IPS-NIHi11 (cell line): ENCODE measurements around the gene HSD17B11.
A peak's percentile ranks its signal among the peaks of the same experiment; 100 is the strongest.
"Not testable (repeated sequence)": the region's sequence is repeated elsewhere in the genome, so short reads cannot be mapped to it uniquely, and the experiment has no call there.

ENCODE experiments used
- DNase-seq: peaks from one replicate; pipeline ENCODE4 v3.0.0; 2012; ENCODE audit warnings: mixed read lengths, low spot score

HSD17B11 gene

DNA sequence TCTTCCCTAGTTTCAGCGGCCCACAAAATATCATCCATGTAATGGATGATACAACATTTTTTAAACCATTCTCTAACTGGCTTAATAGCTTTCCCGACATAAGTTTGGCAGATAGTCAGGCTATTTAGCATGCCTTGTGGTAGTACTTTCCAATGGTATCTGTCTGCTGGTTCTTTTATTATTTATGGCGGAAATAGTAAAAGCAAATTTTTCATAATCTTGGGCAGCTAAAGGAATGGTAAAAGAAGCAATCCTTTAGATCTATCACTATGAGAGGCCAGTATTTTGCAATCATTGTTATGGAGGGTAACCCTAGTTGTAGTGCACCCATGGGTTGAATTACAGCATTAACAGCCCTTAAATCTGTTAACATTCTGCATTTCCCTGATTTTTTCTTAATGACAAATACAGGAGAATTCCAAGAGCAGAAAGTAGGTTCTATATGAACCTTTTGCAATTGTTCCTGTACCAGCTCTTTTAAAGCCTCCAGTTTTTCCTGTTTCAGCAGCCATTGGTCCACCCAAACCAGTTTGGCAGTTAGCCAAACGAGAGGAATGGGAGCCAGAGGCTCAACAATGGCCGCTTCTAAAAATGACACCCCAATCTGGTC lies 14.3 kb upstream of the HSD17B11 start:
- DNase-seq: no peak

DNA sequence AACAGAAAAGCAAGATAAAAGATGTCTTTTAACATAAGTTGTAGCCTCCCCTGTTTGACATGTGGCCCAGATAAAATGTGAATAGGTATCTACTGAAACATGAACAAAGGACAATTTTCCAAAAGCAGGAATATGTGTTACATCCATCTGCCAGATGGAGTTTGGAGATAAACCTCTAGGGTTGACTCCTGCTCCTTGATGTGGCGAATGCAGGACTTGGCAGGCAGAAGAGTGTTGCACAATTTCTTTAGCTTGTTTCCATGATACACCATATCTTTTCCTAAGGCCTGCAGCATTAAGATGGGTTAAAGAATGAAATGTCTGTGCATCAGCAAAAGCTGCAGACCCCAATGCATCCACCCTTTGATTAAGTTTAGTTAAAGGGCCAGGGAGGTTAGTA lies 12.7 kb upstream of the HSD17B11 start:
- DNase-seq: not testable (repeated sequence)

DNA sequence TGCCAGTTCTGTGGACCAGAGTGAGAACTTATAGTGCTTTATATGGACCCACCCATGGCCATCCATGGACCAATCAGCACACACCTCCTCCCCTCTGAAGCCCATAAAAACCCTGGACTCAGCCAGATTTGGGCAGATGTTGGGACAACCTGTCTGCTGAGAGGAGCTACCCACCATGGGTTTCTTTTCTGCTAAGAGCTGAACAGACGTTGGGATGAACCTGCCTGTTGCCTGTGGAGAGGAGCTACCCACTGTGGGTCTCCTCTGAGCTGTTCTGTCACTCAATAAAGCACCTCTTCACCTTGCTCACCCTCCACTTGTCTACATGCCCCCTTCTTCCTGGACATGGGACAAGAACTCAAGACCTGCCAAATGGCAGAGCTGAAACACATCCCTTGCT lies 9.0 kb upstream of the HSD17B11 start:
- no peak for DNase-seq

DNA sequence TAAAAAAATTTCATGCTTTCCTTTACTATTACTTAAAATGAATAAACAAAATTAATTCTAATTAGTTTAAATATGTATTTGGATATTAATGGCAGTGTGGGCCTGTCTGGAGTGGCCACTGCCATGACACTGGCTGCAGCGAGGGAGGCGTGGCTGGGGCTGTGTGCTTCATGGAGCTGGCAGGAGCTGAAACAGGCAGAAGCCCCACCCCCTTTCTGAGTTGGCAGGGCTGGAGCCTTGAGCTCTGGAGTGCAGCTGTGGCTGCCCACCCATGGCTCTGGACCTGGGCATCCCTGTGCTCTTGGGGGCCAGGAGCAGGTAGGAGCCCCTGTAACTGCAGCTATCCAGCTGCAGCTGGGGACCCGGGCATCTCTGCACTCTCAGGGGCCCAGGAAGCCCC lies 8.2 kb upstream of the HSD17B11 start:
- DNase-seq: peak; percentile 33

DNA sequence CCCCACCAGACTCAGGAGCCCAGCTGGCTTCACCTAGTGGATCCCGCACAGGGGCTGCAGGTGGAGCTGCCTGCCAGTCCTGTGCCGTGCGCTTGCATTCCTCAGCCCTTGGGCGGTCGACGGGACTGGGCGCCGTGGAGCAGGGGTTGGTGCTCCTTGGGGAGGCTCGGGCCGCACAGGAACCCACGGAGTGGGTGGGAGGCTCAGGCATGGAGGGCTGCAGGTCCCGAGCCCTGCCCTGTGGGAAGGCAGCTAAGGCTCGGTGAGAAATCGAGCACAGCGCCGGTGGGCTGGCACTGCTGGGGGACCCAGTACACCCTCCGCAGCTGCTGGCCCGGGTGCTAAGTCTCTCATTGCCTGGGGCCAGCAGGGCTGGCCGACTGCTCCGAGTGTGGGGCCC lies 4.9 kb upstream of the HSD17B11 start:
- not testable (repeated sequence) for DNase-seq

DNA sequence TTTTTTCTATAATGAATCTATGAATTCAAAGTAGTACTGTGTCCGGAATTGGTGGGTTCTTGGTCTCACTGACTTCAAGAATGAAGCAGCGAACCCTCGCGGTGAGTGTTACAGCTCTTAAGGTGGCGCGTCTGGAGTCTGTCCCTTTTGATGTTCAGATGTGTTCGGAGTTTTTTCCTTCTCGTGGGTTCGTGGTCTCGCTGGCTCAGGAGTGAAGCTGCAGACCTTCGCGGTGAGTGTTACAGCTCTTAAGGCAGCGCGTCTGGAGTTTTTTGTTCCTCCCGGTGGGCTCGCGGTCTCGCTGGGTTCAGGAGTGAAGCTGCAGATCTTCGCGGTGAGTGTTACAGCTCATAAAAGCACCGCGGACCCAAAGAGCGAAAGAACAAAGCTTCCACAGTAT lies 4.1 kb upstream of the HSD17B11 start:
- DNase-seq: not testable (repeated sequence)

DNA sequence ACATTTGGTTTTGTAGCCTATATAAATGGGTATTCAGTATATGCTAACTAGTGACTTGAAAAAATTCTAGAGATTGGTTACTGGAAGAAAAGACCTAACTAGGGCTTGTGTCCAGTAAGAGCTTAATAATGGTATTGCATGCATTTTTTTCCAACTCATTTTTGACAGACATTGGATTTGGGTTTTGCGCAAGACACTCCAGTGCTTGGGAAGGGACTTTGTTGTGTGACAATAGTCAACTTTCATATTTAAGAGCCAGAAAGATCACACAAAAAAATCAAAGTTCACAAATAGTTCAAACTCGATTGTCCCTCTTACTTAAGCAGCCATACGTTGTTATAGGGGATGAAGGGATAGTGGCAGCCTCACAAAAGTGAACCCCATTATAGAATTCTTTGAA lies 1.2 kb upstream of the HSD17B11 start:
- no peak for DNase-seq

DNA sequence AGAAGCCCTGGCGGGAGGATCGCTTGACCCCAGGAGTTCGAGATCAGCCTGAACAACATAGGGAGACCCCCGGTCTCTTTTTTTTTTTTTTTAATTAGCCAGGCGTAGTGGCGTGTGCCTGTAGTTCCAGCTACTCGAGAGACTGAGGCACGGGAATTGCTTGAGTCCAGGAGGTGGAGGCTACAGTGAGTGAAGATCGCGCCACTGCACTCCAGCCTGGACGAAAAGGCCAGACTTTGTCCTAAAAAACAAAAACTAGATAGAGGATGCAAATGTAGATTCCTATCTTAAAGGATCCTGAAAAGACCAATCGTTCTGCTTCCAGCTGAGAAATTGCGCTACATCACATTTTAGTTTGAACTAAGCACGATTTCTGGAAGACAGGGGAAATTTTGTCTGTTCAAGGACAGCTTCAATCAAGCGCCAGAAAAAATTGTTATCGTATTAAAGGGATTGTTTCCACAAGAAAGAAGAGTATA lies 627 bp upstream of the HSD17B11 start:
- no peak for DNase-seq

DNA sequence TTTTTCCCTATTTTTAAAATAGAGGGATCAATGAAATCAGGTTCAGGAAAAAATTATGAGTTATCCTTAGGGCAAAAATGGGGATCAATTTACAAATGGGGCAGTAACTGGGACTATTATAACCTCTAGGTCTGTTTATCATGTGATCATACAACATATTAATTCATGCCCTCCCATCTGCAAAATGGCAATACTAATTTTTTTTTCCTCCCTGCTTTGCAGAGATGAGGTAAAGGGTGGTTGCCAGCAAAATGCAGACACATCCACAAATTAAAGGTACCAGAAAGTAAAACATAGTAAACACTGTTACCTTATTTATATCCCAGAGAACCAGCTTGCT lies 467 bp downstream of the HSD17B11 start:
- no peak for DNase-seq

DNA sequence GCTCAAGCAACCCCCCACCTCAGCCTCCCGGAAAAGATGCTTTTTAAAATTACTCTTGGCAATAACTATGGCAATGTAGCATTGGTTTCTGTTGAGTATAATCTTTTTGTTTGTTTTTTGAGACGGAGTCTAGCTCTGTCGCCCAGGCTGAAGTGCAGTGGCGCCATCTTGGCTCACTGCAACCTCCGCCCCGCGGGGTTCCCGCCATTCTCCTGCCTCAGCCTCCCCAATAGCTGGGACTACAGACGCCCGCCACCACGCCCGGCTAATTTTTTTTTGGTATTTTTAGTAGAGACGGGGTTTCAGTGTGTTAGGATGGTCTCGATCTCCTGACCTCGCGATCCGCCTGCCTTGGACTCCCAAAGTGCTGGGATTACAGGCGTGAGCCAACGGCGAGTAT lies 933 bp downstream of the HSD17B11 start:
- not testable (repeated sequence) for DNase-seq

DNA sequence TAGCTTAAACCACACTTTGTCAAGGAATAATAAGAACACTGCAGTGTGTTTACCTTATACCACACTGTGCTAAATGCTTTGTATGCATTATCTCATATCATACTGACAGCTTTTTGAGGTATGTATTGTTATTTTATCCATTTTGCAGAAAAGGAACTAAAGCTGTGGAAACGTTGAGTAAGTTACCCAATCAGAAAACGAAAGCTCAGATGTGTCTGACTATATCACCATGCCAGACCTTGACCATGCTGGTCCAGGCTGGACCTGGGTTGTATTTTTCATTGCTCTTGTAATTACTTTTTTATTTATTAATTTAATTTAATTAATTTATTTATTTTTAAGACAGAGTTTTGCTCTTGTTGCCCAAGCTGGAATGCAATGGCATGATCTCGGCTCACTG lies 2.1 kb downstream of the HSD17B11 start:
- DNase-seq: no peak

DNA sequence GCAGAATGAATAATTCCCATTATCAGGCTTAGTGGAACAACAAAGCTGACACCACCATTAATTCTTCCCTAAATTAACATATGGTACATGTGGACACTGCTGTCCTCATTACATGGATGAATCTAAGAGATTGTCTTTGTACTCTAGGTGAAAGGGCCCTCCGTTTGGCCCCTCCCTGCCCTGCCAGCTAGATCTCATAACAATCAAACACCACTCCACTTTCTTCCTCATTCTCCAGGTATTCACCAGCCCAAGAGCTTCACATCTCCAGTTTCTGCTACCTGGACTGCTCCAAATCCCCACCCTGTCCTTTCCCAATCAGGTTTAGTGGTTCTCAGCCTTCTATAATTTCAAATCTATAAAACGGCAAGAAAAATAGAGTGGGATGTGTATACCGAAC lies 3.8 kb downstream of the HSD17B11 start:
- DNase-seq: no peak

DNA sequence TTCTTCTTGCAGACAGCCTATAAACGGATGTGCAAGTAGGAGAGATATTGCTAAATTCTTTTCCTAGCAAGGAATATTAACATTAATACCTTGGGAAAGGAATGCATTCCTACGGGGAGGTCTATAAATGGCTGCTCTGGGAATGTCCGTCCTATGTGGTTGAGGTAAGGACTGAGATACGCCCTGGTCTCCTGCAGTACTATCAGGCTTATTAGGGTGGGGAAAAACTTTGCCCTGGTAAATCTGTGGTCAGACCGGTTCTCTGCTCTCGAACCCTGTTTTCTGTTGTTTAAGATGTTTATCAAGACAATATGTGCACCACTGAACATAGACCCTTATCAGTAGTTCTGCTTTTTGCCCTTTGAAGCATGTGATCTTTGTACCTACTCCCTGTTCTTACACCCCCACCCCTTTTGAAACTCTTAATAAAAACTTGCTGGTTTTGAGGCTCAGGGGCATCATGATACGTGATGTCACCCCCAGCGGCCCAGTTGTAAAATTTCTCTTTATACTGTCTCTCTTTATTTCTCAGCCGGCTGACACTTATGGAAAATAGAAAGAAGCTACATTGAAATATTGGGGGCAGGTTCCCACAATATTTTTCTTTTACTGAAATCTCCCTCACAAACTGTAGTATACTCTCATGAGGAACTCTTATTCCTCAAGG lies 6.4 kb downstream of the HSD17B11 start:
- DNase-seq: not testable (repeated sequence)

DNA sequence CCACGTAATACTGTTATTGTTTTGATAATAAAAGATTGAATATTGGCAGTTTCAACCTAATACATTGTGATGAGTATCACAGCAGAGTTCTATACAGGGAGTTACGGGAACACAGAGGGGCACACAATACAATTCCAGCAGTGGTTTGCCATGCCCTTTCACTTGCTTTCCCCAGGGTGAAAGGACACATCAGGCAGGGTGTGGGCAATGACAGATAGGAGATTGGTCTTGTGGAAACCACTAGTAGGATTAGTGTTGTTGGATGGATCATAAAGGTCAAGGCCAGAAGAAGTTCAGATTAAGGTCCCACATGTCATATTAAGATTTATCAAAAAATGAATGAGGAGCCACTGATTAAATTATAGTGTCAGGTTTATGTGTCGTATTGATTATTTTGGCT lies 8.1 kb downstream of the HSD17B11 start:
- DNase-seq: no peak

DNA sequence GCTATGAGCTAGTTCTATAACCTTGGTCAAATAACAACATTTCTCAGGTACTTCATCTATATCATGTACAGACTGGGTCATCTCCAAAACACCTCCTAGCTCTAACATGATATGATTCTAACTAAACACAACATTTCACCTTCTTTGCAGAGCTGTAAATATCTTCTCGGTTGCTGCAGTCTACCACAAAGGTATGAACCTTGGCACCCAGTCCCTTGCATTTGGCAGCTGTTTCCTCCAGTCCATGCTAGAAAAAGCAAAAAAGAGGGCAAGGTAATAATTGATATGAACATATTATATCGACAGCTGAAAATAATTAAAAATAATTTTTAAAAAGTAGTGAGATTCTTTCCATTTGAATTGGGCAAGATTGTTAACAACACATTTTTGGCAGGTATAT lies 8.9 kb downstream of the HSD17B11 start:
- DNase-seq: no peak

DNA sequence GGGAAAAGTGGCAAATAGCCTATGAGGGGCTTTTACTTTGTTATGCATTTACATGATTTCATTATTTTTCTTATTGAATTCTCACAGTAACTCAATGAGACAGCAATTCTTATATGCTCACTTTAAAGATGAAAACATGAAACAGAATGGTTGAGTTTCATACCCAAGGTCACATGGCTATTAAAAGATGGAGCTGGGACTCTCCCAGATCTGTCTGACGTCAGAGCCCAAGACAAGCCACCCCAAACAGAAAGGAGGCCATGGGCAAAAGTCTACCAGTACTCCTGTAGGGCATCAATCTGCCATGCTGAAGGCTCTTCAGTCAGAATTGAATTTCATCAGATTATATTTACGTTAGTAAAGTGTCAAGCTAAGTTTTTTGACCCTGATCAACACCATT lies 13.2 kb downstream of the HSD17B11 start:
- DNase-seq: no peak

DNA sequence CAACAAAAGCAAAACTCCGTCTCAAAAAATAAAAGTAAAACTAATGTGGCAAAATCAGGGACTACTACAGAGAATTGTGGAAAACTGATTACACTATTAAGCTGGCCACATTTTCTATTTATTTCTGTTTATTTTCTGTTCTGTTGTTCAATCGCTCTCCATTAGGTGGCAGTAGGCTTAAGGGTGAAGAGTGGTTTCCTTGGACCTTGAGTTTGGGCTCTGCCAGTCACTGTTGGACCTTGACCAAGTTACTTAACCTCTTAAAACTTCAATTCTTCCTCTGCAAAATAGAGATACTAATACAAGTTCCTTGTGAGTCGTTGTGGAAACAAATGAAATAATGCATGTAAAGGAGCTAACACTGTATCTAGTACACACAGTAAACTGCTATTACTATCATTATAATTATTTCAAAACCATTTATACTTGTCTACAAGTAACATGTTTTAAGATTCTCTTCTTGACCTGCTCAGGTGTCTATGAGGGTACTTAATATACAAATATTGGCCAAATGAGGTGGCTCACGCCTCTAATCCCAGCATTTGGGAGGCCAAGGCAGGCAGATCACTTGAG lies 15.2 kb downstream of the HSD17B11 start:
- DNase-seq: peak; percentile 41

DNA sequence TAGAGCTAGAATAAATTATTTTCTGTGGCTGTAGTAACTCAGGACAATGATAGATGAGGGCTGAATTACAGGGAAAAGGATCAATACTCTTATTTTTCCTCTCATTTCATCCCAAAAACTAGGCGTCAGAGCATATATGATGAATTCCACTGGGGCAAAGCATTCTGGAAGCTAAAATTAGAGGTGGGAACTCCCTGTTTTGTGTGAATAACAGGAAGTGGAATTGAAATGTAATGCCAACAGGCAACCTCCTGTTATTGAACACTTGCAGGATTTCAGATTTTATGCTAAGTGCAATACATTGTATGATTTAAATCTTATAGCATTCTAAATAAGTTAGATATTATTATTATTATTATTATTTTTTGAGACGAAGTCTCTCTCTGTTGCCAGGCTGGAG lies 20.9 kb downstream of the HSD17B11 start:
- DNase-seq: no peak

DNA sequence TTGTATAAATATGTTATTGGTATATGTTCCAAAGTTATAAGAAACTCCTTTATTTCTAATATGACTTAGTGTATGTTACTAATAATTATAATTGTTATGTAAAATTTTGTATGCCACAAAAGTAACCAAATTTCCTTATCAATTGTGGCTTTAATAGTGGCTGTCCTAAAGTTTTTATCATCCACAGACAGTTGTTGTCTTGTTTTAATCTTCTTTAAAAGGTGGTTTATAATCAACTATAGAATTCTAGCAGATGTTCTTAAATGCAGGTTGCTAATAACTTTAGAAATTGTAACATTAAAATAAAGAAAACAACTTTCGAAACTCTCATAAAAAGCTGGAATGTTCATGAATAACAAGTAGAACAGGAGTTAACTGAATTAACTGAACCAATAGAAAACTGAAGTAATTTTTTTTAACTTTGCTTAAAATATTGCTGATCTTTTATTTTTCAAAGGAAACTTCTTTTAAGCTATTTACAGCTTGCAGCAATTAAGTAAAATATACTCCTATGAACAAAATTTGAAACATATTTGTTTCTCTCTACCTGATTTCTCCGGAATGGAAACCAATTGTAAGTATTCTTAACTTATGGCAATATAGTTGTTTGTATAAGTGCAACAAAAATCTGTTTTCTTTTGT lies 24.3 kb downstream of the HSD17B11 start:
- DNase-seq: no peak

DNA sequence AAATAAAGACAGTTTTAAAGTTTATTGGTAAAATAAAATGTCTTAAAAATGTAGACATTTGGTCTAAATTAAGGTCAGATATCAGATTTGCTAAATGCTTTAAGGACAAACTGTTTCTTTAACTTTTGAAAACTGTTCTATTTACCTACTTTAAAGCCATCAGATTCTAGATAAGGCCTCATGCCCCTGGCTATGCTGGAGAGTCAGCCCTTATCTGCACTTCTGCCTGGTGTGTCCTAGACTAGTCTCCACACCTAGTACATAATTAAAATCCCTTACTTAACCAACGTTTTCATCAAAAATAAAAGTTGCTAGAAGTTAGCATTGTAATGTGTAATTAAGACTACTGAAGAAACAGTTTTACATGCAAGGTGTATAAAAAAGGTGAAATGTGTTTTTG lies 25.6 kb downstream of the HSD17B11 start:
- no peak for DNase-seq

DNA sequence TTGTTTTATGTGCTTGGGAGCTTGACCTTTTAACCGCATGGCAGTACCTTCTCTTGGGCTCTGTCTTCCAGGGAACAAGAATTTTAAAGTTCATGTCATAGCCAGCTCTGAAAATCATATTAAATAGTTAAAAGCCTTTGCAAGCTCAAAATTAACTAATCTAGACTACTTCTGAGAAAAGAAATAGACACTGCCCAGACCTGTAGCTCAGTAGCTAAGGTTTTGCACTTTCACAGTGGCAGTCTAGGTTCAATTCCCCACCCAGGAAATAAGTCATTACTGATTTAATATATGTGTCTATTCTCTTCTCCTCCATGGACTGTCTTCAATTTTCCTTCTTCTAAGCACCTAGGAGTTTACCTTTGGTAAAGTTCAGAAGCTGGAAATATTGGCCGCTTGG lies 27.4 kb downstream of the HSD17B11 start:
- DNase-seq: no peak

DNA sequence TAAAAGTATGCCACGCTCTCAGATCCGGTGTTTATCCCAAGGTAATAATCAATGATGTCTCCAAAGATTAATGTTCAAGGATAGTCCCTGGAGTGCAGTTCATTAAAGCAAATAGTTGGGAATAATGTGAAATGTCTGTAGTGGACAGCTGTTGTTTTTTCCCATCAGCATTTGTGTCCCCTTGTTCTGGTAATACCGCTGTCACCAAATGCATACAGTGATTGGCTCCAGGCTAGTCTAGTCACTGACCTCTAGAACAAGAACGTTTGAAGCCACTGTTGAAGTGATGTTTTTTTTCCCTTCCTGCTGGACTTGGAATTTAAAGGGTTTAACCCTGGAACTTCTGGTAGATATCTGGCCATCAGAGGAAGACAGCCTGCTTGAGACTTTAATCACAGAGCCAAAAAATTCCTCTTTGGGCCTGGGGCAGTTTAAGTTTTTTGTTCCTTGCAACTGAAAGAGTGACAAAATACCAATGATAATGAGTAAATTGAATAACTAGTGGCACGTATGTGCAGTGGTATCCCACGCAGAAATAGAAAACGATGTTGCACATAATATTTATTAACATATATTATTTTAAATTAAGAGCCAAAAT lies 30.6 kb downstream of the HSD17B11 start:
- no peak for DNase-seq

DNA sequence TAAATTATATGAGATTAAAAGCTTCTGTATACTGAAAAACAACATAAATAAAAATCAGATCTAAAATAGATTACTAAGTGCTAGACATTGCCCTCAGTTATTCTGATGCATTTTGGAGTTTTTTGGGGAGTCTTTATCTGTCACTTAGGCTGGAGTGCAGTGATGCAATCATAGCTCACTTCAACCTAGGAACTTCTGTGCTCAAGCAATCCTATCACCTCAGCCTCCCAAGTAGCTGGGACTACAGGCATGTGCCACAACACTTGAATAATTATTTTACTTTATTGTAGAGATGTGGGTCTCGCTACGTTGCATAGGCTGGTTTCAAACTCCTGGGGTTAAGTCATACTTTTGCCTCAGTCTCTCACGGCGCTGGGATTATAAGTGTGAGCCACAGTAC lies 31.7 kb downstream of the HSD17B11 start:
- no peak for DNase-seq
